ENCODE results near the gene CARNS1. TPM values are rescaled to one million over a fixed set of nuclear protein-coding genes. Genes with fewer than 3 reads are reported as not detected.
A peak's percentile ranks its signal among the peaks of the same experiment; 100 is the strongest.

CARNS1 gene
- polyA plus RNA-seq, 1 of the 3 experiments (the other 2 are of a cell fraction): 0.23 TPM

DNA sequence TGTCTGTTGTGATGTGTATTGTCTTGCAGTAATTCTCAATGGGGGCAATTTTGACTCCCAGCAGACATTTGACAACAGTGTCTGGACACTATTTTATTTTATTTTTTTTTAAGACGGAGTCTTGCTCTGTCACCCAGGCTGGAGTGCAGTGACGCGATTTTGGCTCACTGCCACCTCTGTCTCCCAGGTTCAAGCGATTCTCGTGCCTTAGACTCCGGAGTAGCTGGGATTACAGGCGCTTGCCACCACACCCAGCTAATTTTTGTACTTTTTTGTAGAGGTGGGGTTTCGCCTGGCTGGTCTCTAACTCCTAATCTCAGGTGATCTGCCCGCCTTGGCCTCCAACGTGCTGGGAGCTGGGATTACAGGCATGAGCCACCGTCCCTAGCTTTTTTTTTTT, 14.2 kb downstream of the CARNS1 start:
- no peak overlapping the region for H3K4me3 ChIP-seq (ENCODE audit: low read depth in 2 of 2, low read length in 1 of 2)
- H3K4me1 ChIP-seq (ENCODE audit: control insufficient read depth in 1 of 2, insufficient read depth in 2 of 2, low read depth in 1 of 2, low read length in 1 of 2): peaks cover 3 to 10% of the 10 kb centered on the region in 2 experiments; a peak in 1 of 4 replicates
- no peaks in the 10 kb centered on the region for H3K9me2 ChIP-seq
- WGBS (ENCODE audit: low lambda C conversion rate): 92% methylated on average over 11 of the region's 11 CpGs
- no peaks in the 10 kb centered on the region for H4K20me1 ChIP-seq (ENCODE audit: insufficient read depth)
- POLR2A ChIA-PET: interaction anchor here (1.8 kb wide), 1 partner anchor 8 kb away, joined by 4 read pairs; no protein-coding TSS in a partner anchor
- TF ChIP-seq TAF1 (IDR thresholded peaks at IDR 0.05; ENCODE audit: borderline replicate concordance, low read depth, low read length): no peak
- TF ChIP-seq FOXM1 (IDR thresholded peaks at IDR 0.05; ENCODE audit: low read depth): no peak
- TF ChIP-seq NRF1 (IDR thresholded peaks at IDR 0.05; ENCODE audit: low read depth, low read length): no peak
- TF ChIP-seq SMC3 (IDR thresholded peaks at IDR 0.05; ENCODE audit: low read depth, low read length): no peak
- no peak for TF ChIP-seq RCOR1 (IDR thresholded peaks at IDR 0.05; ENCODE audit: low read length)
- no peak for TF ChIP-seq RXRA (IDR thresholded peaks at IDR 0.05; ENCODE audit: borderline replicate concordance, low read depth)
- no peak for TF ChIP-seq TCF12 (IDR thresholded peaks at IDR 0.05)
- TF ChIP-seq POLR2AphosphoS5 (IDR thresholded peaks at IDR 0.05; ENCODE audit: low read depth, low read length): no peak
- TF ChIP-seq ELF1 (IDR thresholded peaks at IDR 0.05): no peak
- TF ChIP-seq FOSL2 (IDR thresholded peaks at IDR 0.05; ENCODE audit: borderline replicate concordance, low read depth): no peak
- TF ChIP-seq RFX5 (IDR thresholded peaks at IDR 0.05; ENCODE audit: low read length): no peak
- H3K9me3 ChIP-seq: no peaks in the 10 kb centered on the region
- H3K27ac ChIP-seq (ENCODE audit: low read depth in 2 of 2, low read length in 1 of 2): no peak overlapping the region
- H2AFZ ChIP-seq (ENCODE audit: low read depth): no peak overlapping the region
- peaks cover 28% of the 10 kb centered on the region for H3K79me2 ChIP-seq (ENCODE audit: insufficient read depth)
- H3K9ac ChIP-seq: no peak overlapping the region
- no peak for DNase-seq
- no peaks in the 10 kb centered on the region for H3K27me3 ChIP-seq (ENCODE audit: insufficient read depth)
- CTCF ChIA-PET: interaction anchor here (0.8 kb wide), 1 partner anchor 16 kb away, joined by 3 read pairs; no protein-coding TSS in a partner anchor
- H3K4me2 ChIP-seq: peak overlapping the region; percentile 99
- no peaks in the 10 kb centered on the region for H3F3A ChIP-seq (replicated peaks; ENCODE audit: insufficient read depth)
- H3K36me3 ChIP-seq (replicated peaks in 1 of 2; ENCODE audit: control insufficient read depth in 1 of 2, insufficient read depth in 2 of 2, low read length in 1 of 2): peaks cover 3 to 29% of the 10 kb centered on the region in 2 experiments

DNA sequence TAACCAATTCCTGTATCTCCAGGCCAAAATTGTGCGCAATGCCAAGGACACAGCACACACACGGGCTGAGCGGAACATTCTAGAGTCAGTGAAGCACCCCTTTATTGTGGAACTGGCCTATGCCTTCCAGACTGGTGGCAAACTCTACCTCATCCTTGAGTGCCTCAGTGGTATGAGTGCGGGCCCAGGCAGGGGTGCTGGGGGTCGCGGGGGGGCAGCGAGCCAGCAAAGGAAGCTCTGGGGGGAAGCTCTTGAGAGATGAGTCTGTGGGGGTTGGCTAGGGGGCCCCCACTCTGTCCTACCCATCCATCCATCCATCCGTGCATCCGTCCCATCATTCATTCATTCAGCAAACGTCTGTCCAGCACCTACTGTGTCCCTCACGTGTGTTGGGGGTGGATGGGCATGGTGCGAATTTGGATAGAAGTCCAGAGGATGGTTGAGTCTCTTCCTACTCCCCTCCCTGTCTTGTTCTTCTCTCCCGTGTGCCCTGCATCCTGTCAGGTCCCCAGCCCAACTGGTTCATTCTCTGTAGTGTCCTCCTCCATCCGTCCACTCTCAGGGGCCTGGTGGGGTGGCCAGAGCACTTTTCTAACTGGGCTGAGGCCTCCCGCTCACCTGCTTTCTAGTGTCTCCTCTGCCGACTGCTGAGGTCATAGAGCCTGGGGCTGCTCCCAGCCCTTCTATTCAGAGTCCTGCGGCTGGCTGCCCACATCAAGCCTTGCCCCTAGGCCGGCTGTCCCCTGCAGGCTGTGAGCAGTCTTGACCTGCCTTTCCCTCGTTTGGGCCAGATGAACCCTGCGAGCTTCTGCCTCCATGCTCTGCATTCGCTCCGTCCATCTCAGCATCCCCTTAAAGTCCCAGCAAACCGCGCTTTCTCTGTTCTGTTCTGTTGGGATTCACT, 16.1 kb downstream of the CARNS1 start:
- 94% methylated on average over 23 of the region's 24 CpGs for WGBS (ENCODE audit: low lambda C conversion rate)
- no peaks in the 10 kb centered on the region for H3F3A ChIP-seq (replicated peaks; ENCODE audit: insufficient read depth)
- no peak overlapping the region for H3K9ac ChIP-seq
- ChIA-PET CTCF (interaction anchor here (1.0 to 1.3 kb wide), 2 partner anchors 37 to 49 kb away, joined by 3 to 4 read pairs; no protein-coding TSS in a partner anchor), POLR2A (interaction anchor here (0.6 to 1.1 kb wide), 2 partner anchors 10 to 13 kb away, joined by 3 read pairs; no protein-coding TSS in a partner anchor)
- H3K79me2 ChIP-seq (ENCODE audit: insufficient read depth): peaks cover 28% of the 10 kb centered on the region
- no peaks in the 10 kb centered on the region for H3K27me3 ChIP-seq (ENCODE audit: insufficient read depth)
- no peaks in the 10 kb centered on the region for H3K9me2 ChIP-seq
- H3K4me3 ChIP-seq (ENCODE audit: low read depth in 2 of 2, low read length in 1 of 2): no peak overlapping the region
- no peak for TF ChIP-seq TAF1 (IDR thresholded peaks at IDR 0.05; ENCODE audit: borderline replicate concordance, low read depth, low read length)
- TF ChIP-seq, protein P1, sequence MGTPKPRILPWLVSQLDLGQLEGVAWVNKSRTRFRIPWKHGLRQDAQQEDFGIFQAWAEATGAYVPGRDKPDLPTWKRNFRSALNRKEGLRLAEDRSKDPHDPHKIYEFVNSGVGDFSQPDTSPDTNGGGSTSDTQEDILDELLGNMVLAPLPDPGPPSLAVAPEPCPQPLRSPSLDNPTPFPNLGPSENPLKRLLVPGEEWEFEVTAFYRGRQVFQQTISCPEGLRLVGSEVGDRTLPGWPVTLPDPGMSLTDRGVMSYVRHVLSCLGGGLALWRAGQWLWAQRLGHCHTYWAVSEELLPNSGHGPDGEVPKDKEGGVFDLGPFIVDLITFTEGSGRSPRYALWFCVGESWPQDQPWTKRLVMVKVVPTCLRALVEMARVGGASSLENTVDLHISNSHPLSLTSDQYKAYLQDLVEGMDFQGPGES (IDR thresholded peaks at IDR 0.05; ENCODE audit: low read depth, low read length): no peak
- no peak for TF ChIP-seq ELF1 (IDR thresholded peaks at IDR 0.05)
- no peak for TF ChIP-seq NFIC (IDR thresholded peaks at IDR 0.05; ENCODE audit: borderline replicate concordance)
- TF ChIP-seq, protein P2, sequence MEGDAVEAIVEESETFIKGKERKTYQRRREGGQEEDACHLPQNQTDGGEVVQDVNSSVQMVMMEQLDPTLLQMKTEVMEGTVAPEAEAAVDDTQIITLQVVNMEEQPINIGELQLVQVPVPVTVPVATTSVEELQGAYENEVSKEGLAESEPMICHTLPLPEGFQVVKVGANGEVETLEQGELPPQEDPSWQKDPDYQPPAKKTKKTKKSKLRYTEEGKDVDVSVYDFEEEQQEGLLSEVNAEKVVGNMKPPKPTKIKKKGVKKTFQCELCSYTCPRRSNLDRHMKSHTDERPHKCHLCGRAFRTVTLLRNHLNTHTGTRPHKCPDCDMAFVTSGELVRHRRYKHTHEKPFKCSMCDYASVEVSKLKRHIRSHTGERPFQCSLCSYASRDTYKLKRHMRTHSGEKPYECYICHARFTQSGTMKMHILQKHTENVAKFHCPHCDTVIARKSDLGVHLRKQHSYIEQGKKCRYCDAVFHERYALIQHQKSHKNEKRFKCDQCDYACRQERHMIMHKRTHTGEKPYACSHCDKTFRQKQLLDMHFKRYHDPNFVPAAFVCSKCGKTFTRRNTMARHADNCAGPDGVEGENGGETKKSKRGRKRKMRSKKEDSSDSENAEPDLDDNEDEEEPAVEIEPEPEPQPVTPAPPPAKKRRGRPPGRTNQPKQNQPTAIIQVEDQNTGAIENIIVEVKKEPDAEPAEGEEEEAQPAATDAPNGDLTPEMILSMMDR (IDR thresholded peaks at IDR 0.05): no peak
- no peak for TF ChIP-seq TEAD4 (IDR thresholded peaks at IDR 0.05; ENCODE audit: borderline replicate concordance, insufficient read depth)
- TF ChIP-seq, protein P3, sequence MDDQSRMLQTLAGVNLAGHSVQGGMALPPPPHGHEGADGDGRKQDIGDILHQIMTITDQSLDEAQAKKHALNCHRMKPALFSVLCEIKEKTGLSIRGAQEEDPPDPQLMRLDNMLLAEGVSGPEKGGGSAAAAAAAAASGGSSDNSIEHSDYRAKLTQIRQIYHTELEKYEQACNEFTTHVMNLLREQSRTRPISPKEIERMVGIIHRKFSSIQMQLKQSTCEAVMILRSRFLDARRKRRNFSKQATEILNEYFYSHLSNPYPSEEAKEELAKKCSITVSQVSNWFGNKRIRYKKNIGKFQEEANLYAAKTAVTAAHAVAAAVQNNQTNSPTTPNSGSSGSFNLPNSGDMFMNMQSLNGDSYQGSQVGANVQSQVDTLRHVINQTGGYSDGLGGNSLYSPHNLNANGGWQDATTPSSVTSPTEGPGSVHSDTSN (IDR thresholded peaks at IDR 0.05): no peak
- TF ChIP-seq SIN3A (IDR thresholded peaks at IDR 0.05; ENCODE audit: borderline replicate concordance, low read depth, low read length): no peak
- TF ChIP-seq GATA2 (CRISPR knock-in tag; IDR thresholded peaks at IDR 0.05): no peak
- TF ChIP-seq NRF1 (IDR thresholded peaks at IDR 0.05; ENCODE audit: low read depth, low read length): no peak
- H3K27ac ChIP-seq (ENCODE audit: low read depth in 2 of 2, low read length in 1 of 2): no peak overlapping the region
- no peaks in the 10 kb centered on the region for H4K20me1 ChIP-seq (ENCODE audit: insufficient read depth)
- no peak for DNase-seq
- H3K4me1 ChIP-seq (ENCODE audit: control insufficient read depth in 1 of 2, insufficient read depth in 2 of 2, low read depth in 1 of 2, low read length in 1 of 2): peaks cover 3 to 10% of the 10 kb centered on the region in 2 experiments; a peak in 1 of 4 replicates
- no peaks in the 10 kb centered on the region for H3K9me3 ChIP-seq
- peaks cover 3 to 31% of the 10 kb centered on the region in 2 experiments for H3K36me3 ChIP-seq (replicated peaks in 1 of 2; ENCODE audit: control insufficient read depth in 1 of 2, insufficient read depth in 2 of 2, low read length in 1 of 2)
- H3K4me2 ChIP-seq: no peak overlapping the region
- H2AFZ ChIP-seq (ENCODE audit: low read depth): no peak overlapping the region
